Breast epithelium (tissue), 3 donors: ENCODE data around the gene CFAP65.

Source experiments
- CTCF ChIP-seq, 3 donors: fragments of 450-650 bp; IDR thresholded peaks; one replicate each; pipeline ENCODE4 v1.5.1; 2016 to 2017; ENCODE audit warnings: antibody characterized with exemption in 3 of 3, mild to moderate bottlenecking in 3 of 3, moderate library complexity in 3 of 3
- POLR2A ChIP-seq: fragments of 450-650 bp; IDR thresholded peaks from one replicate; pipeline ENCODE4 v1.6.1; 2016; ENCODE audit warnings: antibody characterized with exemption, mild to moderate bottlenecking, moderate library complexity
- POLR2AphosphoS5 ChIP-seq, 3 donors: sonication (generic); formaldehyde crosslinking; IDR thresholded peaks; one replicate each; pipeline ENCODE4 v1.6.1; 2017; ENCODE audit warnings: antibody characterized with exemption in 3 of 3

GRCh38 chr2:219001100-219001576 lies 40.2 kb downstream of the CFAP65 start:
- TF ChIP-seq CTCF (IDR thresholded peaks at IDR 0.05) (no peak), POLR2A (no peak), POLR2AphosphoS5 (IDR thresholded peaks at IDR 0.05) (no peak)
